NT2/D1 (cell line): ENCODE data around the gene NTM.

Source experiments
- DNase-seq: peaks from one replicate; pipeline ENCODE4 v3.0.0-alpha.2; 2011; ENCODE audit warnings: low read depth, low spot score
- H3K27me3 ChIP-seq: 2 replicates; pipeline ENCODE4 v1.6.0; 2011; ENCODE audit warnings: mild to moderate bottlenecking; ENCODE audit not compliant: insufficient read length, insufficient read depth
- H3K36me3 ChIP-seq: 2 replicates; pipeline ENCODE4 v1.6.1; 2011; ENCODE audit warnings: mild to moderate bottlenecking, low read length, mixed read lengths; ENCODE audit not compliant: insufficient read depth, insufficient read length
- H3K4me1 ChIP-seq: 2 replicates; pipeline ENCODE4 v1.5.1; 2011; ENCODE audit not compliant: insufficient read depth, insufficient read length
- H3K4me3 ChIP-seq: 2 replicates; pipeline ENCODE4 v1.5.1; 2011; ENCODE audit warnings: low read depth; ENCODE audit not compliant: insufficient read length
- H3K9ac ChIP-seq: 2 replicates; pipeline ENCODE4 v1.6.0; 2011; ENCODE audit warnings: low read depth; ENCODE audit not compliant: insufficient read length
- H3K9me3 ChIP-seq: 2 replicates; pipeline ENCODE4 v1.5.1; 2011; ENCODE audit warnings: mild to moderate bottlenecking, low read length; ENCODE audit not compliant: insufficient read depth
- SUZ12 ChIP-seq: IDR thresholded peaks from 2 replicates; pipeline ENCODE4 v1.6.1; 2011; ENCODE audit not compliant: insufficient read length, insufficient read depth; ENCODE audit errors: extremely low read depth
- YY1 ChIP-seq: IDR thresholded peaks from 2 replicates; pipeline ENCODE4 v1.6.1; 2011; ENCODE audit not compliant: insufficient read length, insufficient read depth
- ZNF274 ChIP-seq: IDR thresholded peaks from 2 replicates; pipeline ENCODE4 v1.6.1; 2011; ENCODE audit warnings: mild to moderate bottlenecking, low read depth, low read length

NTM gene

DNA sequence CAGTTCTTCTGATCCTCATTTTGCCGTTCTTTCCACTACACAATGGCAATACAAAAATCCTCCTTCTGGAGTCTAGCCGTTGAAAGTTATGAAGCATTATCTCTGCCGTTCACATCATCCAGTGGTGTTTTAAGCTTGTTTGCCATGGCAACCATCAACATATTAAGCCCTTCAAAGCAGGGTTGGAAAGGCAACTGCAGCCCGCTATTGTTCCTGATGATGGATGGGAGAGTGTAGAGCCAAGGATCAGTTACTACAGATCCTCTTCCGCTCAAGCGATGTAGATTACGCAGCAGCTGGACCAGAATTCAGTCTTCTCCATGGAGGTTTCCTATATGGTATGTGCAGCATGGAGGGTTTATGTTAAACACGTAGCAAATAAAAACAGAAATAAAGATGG, 352.7 kb downstream of the NTM start:
- Histone ChIP-seq H3K27me3 (no peaks in the 10 kb centered on the region), H3K36me3 (no peaks in the 10 kb centered on the region), H3K9me3 (no peaks in the 10 kb centered on the region), H3K4me3 (no peak overlapping the region), H3K9ac (no peak overlapping the region), H3K4me1 (no peaks in the 10 kb centered on the region)
- DNase-seq: no peak
- TF ChIP-seq SUZ12 (no peak), ZNF274 (no peak), YY1 (no peak)

DNA sequence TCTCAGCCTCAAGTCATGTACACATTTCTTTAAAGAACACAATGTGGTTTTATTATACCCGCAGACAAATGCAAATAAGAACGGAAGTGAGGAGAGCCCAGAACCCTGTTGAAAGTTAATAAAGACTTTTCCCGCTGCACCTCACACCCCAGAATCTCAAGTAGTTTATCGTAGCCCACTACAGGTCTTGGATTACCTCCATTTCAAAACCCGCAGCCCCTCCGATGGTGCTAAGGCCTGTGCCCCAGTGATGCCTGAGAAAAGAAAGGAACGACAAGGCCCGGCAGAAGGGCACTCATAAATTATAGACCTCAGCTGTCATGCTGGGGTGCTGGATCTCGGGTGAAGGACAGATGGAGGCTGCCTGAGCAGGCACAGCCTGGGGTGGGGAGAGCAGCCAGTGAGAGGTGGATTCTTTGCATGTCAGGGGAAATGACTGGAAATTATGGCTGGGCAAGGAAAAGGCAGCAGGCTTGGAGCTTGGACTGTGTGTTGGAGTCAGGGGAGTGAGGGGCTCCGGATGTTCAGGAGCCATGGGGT, 354.1 kb downstream of the NTM start:
- TF ChIP-seq YY1 (no peak), ZNF274 (no peak), SUZ12 (no peak)
- H3K9me3 ChIP-seq: no peaks in the 10 kb centered on the region
- H3K4me3 ChIP-seq: no peak overlapping the region
- no peak overlapping the region for H3K9ac ChIP-seq
- H3K36me3 ChIP-seq: no peaks in the 10 kb centered on the region
- no peak for DNase-seq
- H3K27me3 ChIP-seq: no peaks in the 10 kb centered on the region
- no peaks in the 10 kb centered on the region for H3K4me1 ChIP-seq

DNA sequence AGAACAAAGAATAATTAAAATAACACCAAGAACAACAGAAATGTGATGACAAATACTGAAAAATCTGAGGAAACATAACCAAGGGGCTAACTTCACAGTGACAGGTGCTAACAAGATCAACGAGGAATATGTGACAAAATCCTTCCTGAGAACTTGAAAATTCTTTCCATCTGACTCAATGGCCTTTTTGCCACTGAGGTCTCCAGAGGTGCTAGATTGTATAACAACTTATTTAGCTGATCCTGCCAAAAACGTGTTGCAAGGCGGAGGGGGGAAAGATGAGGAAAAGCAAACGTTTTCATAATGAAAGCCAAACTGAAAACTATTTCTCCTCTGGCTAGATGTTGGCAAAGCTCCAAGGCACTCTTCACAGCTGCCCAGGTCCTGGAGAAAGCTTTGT, 364.5 kb downstream of the NTM start:
- Histone ChIP-seq H3K4me3 (no peak overlapping the region), H3K27me3 (no peaks in the 10 kb centered on the region), H3K9me3 (no peaks in the 10 kb centered on the region), H3K4me1 (no peaks in the 10 kb centered on the region), H3K36me3 (no peaks in the 10 kb centered on the region), H3K9ac (no peak overlapping the region)
- TF ChIP-seq SUZ12 (no peak), ZNF274 (no peak), YY1 (no peak)
- no peak for DNase-seq

DNA sequence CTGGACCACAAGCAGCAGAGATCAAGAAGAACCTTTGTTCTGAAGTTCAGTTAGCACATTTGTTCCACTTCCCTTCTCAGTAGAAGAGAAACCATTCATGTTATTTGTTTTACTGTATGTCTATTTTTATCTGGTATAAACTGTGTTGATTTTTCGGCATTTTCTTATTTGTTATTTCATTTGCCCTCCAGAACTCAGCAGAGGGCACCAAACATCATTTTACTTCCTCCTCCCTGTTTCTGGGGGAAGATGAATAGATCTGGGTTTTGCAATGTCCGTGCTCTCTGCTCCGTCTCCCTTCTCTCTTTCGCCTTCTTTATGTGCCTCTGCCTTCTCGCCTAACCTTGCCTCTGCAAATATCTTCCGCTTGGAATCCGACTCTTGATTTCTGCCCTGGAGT, 366.9 kb downstream of the NTM start:
- DNase-seq: no peak
- H3K27me3 ChIP-seq: no peaks in the 10 kb centered on the region
- no peaks in the 10 kb centered on the region for H3K9me3 ChIP-seq
- TF ChIP-seq ZNF274 (no peak), SUZ12 (no peak), YY1 (no peak)
- no peaks in the 10 kb centered on the region for H3K36me3 ChIP-seq
- H3K4me1 ChIP-seq: no peaks in the 10 kb centered on the region
- no peak overlapping the region for H3K9ac ChIP-seq
- H3K4me3 ChIP-seq: no peak overlapping the region

DNA sequence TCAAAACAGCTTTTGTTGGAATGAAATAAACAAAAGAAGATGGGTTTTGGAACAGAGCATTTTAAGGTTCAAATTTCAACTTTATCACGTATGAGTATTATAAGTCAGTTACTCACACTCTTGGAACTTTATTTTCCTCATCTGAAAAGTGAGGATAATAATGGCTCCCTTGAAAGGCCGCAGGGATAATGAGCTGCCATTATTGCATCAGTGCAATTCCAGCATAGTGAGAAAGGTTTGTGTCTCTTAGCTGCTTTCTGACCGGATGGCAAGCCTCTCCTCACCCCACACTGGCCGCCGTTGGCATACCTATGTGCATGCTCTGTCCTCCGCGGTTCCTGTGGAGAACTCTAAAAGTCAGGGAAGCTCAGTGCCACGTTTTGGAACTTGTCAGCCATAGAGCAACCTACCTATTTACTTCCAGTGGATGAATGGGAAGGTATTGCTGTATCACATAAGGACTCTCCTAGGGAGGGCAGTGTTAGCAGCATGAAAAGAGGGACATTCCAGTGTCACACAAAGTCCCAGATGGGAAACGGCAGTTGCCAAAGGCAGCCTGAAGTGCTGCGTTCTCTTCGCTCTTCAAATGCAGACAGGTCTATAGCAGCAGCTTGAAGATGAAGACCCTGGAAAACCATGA, 368.9 kb downstream of the NTM start:
- Histone ChIP-seq H3K4me3 (no peak overlapping the region), H3K4me1 (no peaks in the 10 kb centered on the region), H3K9me3 (no peaks in the 10 kb centered on the region), H3K36me3 (no peaks in the 10 kb centered on the region), H3K9ac (no peak overlapping the region), H3K27me3 (no peaks in the 10 kb centered on the region)
- DNase-seq: no peak
- TF ChIP-seq YY1 (no peak), ZNF274 (no peak), SUZ12 (no peak)

DNA sequence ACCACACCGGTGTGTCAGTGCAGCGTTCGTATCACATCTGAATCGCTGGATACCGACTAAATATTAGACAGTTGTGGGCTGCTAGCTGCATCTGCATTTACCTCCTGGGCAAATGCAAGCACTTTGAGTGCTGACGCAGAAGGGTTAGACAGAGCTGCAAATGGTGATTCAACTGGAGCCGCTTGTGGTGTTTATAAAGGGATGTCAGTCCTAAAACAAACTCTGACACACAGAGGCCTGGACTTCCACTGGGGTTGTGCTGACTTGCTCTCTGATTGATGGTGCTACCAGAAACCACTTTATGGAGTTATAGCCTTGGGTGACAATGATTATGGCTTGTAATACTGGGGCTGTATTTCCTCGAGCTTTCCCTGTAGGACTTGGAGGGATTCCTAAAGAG, 374.4 kb downstream of the NTM start:
- no peaks in the 10 kb centered on the region for H3K4me1 ChIP-seq
- DNase-seq: no peak
- no peak overlapping the region for H3K9ac ChIP-seq
- TF ChIP-seq ZNF274: no peak
- TF ChIP-seq SUZ12: no peak
- no peak for TF ChIP-seq YY1
- H3K4me3 ChIP-seq: no peak overlapping the region
- H3K27me3 ChIP-seq: no peaks in the 10 kb centered on the region
- H3K36me3 ChIP-seq: no peaks in the 10 kb centered on the region
- H3K9me3 ChIP-seq: no peaks in the 10 kb centered on the region

DNA sequence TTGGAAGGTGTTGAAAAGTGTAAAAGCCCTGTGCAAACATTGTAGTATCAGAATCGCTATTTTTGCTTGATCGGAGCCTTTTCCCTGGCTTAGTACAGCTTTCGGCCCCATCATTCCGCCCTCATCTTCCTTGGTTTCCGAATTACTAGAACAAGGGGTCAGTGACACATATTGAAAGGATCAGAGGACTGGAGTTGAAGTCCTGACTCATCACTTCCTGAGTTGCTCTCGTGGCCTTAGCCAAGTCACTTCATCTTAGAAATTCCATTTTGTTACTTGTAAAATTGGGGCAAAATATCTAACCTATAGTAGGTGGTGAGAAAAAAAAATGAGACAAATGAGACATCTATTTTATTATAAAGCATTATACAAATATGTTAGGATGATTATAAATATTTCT, 375.0 kb downstream of the NTM start:
- H3K4me1 ChIP-seq: no peaks in the 10 kb centered on the region
- H3K36me3 ChIP-seq: no peaks in the 10 kb centered on the region
- no peak overlapping the region for H3K4me3 ChIP-seq
- H3K9me3 ChIP-seq: no peaks in the 10 kb centered on the region
- no peak overlapping the region for H3K9ac ChIP-seq
- H3K27me3 ChIP-seq: no peaks in the 10 kb centered on the region
- no peak for DNase-seq
- no peak for TF ChIP-seq ZNF274
- no peak for TF ChIP-seq SUZ12
- TF ChIP-seq YY1: no peak
